Mesenteric fat pad (tissue), 1 donor: ENCODE measurements around the gene BBLN. TPM values are rescaled to one million over a fixed set of nuclear protein-coding genes. Genes with fewer than 3 reads are reported as not detected.

Experiments used
- DNase-seq: peaks from one replicate; pipeline ENCODE4 v3.0.0-alpha.2; 2020; ENCODE audit warnings: low spot score
- total RNA-seq: library from RNA; stranded (reverse); fragmentation: NEBNext Ultra II Directional; extraction: Animal tissue kit (Norgen Biotek cat#: 25700); gene quantifications from one replicate; pipeline ENCODE4 v1.2.1, GENCODE V29; 2021
- donor health status: DM: yes; HTN: yes; CAD: no.

The BBLN gene
- total RNA-seq, 1 donor from 2014 or later: 63.7 TPM

DNA sequence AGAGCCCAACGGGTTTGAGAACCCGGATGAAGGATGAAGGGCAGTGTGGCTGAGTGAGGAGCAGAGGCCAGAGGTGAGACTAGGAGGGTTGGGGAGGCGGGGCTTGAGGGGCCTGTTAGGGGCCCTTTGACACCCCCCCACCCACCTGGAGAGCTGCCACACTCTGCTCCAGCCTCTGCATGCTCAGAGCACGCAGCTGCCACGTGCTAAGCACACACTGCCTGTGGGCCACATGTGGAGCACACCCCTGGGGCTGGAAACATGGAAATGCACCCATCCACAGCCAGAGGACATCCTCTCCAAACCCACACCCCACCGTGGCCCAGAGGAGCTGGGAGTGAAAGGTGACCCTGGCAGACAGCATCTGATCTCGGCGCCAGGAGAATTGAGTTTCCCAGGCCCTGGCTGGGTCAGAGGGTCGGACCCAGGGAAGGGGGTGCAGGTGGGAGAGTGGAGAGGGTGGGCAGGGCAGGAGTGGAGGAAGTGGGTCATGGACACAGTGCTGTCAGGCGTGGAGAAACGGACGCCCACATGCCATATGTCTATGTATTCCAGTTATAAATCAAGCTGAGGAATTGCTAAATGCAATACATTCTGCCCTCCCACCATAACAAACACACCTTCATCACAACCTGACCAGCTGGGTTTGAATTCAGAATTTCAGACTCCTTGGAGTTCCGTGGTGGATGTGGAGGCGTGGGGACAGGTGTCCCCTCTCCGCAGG, 49.0 kb downstream of the BBLN start:
- no peak for DNase-seq

DNA sequence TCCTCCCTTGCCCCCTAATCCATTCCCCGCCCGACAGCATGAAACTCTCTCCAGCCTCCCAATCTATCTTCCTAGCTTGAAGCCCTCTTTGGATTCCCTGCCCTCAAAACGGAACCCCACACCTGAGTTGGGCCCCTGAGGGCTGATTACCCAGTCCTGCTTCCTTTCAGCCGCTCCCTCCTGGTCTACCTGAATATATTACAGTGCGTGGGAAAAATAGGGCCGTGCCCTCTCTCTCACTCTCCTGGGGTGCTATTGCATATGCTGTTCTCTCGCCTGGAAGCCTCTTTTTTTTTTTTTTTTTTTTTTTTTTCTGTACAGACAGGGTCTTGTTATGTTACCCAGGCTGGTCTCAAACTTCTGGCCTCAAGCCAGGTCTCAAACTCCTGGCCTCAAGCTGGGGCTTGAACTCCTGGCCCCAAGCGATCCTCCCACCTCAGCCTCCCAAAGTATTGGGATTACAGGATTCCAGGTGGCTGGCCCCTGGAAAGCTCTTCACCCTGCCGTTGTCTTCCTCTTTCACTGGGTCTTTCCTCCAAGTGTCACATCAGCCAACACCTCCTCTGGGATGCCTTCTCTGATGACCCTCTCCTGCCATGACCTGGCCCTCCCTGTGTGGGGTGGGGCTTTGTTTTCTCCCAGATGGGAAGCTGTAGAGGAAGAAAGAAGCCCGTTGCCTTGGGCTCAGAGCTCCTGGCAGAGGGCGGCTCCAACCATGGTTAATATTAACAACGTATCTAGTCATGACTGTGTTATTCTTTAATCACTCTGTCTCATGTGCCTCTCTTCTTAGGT, 51.3 kb downstream of the BBLN start:
- DNase-seq: no peak

DNA sequence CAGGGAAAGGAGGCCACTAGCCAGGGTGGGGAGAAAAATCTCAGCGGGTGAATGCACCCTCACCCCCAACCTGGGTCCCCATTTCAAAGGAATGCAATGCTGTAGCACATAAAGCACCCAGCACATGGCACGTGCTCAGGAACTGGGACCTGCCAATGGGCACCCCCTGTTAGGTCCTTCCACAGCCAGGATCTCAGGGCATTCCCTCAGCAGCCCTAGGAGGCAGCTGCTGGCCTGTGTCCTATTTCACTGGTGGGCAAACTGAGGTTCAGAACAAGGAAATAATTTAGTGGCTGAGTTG, 51.9 kb downstream of the BBLN start:
- DNase-seq: no peak

Other genes with a start within 250 kb of the BBLN start
- 40.0 TPM for gene ST6GALNAC4, start 243.2 kb upstream of the BBLN start, total RNA-seq
- gene PIP5KL1, start 229.5 kb upstream of the BBLN start, total RNA-seq: 2.2 TPM
- 20.9 TPM for gene DPM2, start 222.4 kb upstream of the BBLN start, total RNA-seq
- 12.8 TPM for gene EEIG1, start 179.3 kb upstream of the BBLN start, total RNA-seq
- gene NAIF1, start 92.9 kb upstream of the BBLN start, total RNA-seq: 5.7 TPM
- gene SLC25A25, start 92.0 kb upstream of the BBLN start, total RNA-seq: 89.5 TPM
- 59.5 TPM for gene PTGES2, start 32.5 kb upstream of the BBLN start, total RNA-seq
- 0.64 TPM for gene LCN2, start 10.8 kb upstream of the BBLN start, total RNA-seq
- gene CIZ1, start 31.3 kb downstream of the BBLN start, total RNA-seq: 100.0 TPM
- 24.1 TPM for gene DNM1, start 43.1 kb downstream of the BBLN start, total RNA-seq
- 130 TPM for gene GOLGA2, start 115.7 kb downstream of the BBLN start, total RNA-seq
- gene SWI5, start 116.0 kb downstream of the BBLN start, total RNA-seq: 16.0 TPM
- gene TRUB2, start 162.2 kb downstream of the BBLN start, total RNA-seq: 25.0 TPM
- gene COQ4, start 162.6 kb downstream of the BBLN start, total RNA-seq: 25.7 TPM
- gene SLC27A4, start 180.3 kb downstream of the BBLN start, total RNA-seq: 27.9 TPM
- gene URM1, start 211.1 kb downstream of the BBLN start, total RNA-seq: 55.7 TPM